ENCODE results near the gene AGAP1. TPM values are rescaled to one million over a fixed set of nuclear protein-coding genes. Genes with fewer than 3 reads are reported as not detected.
A peak's percentile ranks its signal among the peaks of the same experiment; 100 is the strongest.

AGAP1 gene
- total RNA-seq, 1 donor from 2014 or later, result 23.5 TPM

- intact Hi-C loops (cut with DNase I), result no loop called here
- ATAC-seq (peak; percentile 43), DNase-seq (ENCODE audit: missing footprints) (no peak)
These were observed 502.6 kb downstream of the AGAP1 start for GRCh38 chr2:235996419-235996818.

GRCh38 chr2:235999011-235999410 is 505.2 kb downstream of the AGAP1 start:
- ATAC-seq (no peak), DNase-seq (ENCODE audit: missing footprints) (no peak)
- intact Hi-C loops (cut with DNase I), result no loop called here

GRCh38 chr2:236001166-236001828 is 507.5 kb downstream of the AGAP1 start:
- DNase-seq (ENCODE audit: missing footprints) (no peak), ATAC-seq (no peak)
- intact Hi-C loops (cut with DNase I), result no loop called here

- intact Hi-C loops (cut with DNase I), result no loop called here
- DNase-seq (ENCODE audit: missing footprints) (no peak), ATAC-seq (no peak)
These were observed 508.0 kb downstream of the AGAP1 start for GRCh38 chr2:236001854-236002253.

- no peak for DNase-seq (ENCODE audit: missing footprints)
- intact Hi-C loops (cut with DNase I), result no loop called here
- ATAC-seq, result no peak
These were observed 514.2 kb downstream of the AGAP1 start for GRCh38 chr2:236008006-236008405.

GRCh38 chr2:236008857-236009256 is 515.0 kb downstream of the AGAP1 start:
- DNase-seq (ENCODE audit: missing footprints), result no peak
- intact Hi-C loops (cut with DNase I), result no loop called here
- no peak for ATAC-seq

- intact Hi-C loops (cut with DNase I), result no loop called here
- no peak for ATAC-seq
- DNase-seq (ENCODE audit: missing footprints), result no peak
These were observed 517.3 kb downstream of the AGAP1 start for GRCh38 chr2:236010920-236011685.

- DNase-seq (ENCODE audit: missing footprints), result no peak
- ATAC-seq, result no peak
These were observed 518.3 kb downstream of the AGAP1 start for GRCh38 chr2:236012155-236012554.

GRCh38 chr2:236014408-236015131 is 520.7 kb downstream of the AGAP1 start:
- ATAC-seq (no peak), DNase-seq (ENCODE audit: missing footprints) (no peak)
- intact Hi-C loops (cut with DNase I), result no loop called here

More at GRCh38 chr2:236012155-236012554, 518.3 kb downstream of the AGAP1 start:
- intact Hi-C loops (cut with DNase I), result no loop called here

- DNase-seq (ENCODE audit: missing footprints) (no peak), ATAC-seq (no peak)
- intact Hi-C loops (cut with DNase I), result no loop called here
These were observed 521.3 kb downstream of the AGAP1 start for GRCh38 chr2:236015171-236015570.

GRCh38 chr2:236016496-236016895 is 522.7 kb downstream of the AGAP1 start:
- intact Hi-C loops (cut with DNase I), result no loop called here
- ATAC-seq (no peak), DNase-seq (ENCODE audit: missing footprints) (no peak)

GRCh38 chr2:236017446-236017845 is 523.6 kb downstream of the AGAP1 start:
- ATAC-seq (no peak), DNase-seq (ENCODE audit: missing footprints) (no peak)
- intact Hi-C loops (cut with DNase I), result no loop called here

- no peak for DNase-seq (ENCODE audit: missing footprints)
- no peak for ATAC-seq
- intact Hi-C loops (cut with DNase I), result no loop called here
These were observed 525.6 kb downstream of the AGAP1 start for GRCh38 chr2:236019434-236019833.

GRCh38 chr2:236021499-236022057 is 527.7 kb downstream of the AGAP1 start:
- ATAC-seq (no peak), DNase-seq (ENCODE audit: missing footprints) (no peak)
- intact Hi-C loops (cut with DNase I), result no loop called here

- intact Hi-C loops (cut with DNase I), result no loop called here
These were observed 528.3 kb downstream of the AGAP1 start for GRCh38 chr2:236022128-236022527.

GRCh38 chr2:236025892-236026291 is 532.0 kb downstream of the AGAP1 start:
- intact Hi-C loops (cut with DNase I), result no loop called here
- ATAC-seq, result no peak

More at GRCh38 chr2:236022128-236022527, 528.3 kb downstream of the AGAP1 start:
- DNase-seq (ENCODE audit: missing footprints) (no peak), ATAC-seq (no peak)

GRCh38 chr2:236026841-236027240 is 533.0 kb downstream of the AGAP1 start:
- DNase-seq (ENCODE audit: missing footprints) (no peak), ATAC-seq (no peak)
- intact Hi-C loops (cut with DNase I), result no loop called here

More at GRCh38 chr2:236025892-236026291, 532.0 kb downstream of the AGAP1 start:
- no peak for DNase-seq (ENCODE audit: missing footprints)

- no peak for ATAC-seq
- DNase-seq (ENCODE audit: missing footprints), result no peak
- intact Hi-C loops (cut with DNase I), result no loop called here
These were observed 534.2 kb downstream of the AGAP1 start for GRCh38 chr2:236028066-236028465.

- DNase-seq (ENCODE audit: missing footprints) (no peak), ATAC-seq (no peak)
- intact Hi-C loops (cut with DNase I), result no loop called here
These were observed 539.6 kb downstream of the AGAP1 start for GRCh38 chr2:236033462-236033861.

Measured in Right ventricle myocardium inferior (tissue), 1 donor.